ENCODE results near the gene SLC35F1.

The SLC35F1 gene

DNA sequence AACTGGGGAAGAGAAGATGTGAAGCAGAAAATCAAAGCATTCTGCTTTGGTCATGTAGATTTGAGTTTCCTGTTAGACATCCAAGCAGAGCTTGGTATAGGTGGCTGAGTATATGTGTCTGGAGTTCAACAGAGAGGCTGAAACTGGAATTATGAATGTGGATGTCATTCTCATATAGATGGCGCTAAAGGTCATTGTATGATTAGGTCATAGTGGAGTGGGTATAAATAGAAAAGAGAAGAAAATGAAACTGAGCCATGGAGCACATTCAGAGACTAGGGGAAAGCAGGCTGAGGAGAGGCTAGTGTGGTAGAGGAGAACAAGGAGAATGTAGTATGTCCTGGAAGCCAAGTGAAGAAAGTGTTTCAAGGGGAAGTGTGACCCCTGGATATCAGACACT lies 345.4 kb downstream of the SLC35F1 start:
- in situ Hi-C loops (cut with MboI; ENCODE audit: low sequenced_read_pairs) = no loop called here

DNA sequence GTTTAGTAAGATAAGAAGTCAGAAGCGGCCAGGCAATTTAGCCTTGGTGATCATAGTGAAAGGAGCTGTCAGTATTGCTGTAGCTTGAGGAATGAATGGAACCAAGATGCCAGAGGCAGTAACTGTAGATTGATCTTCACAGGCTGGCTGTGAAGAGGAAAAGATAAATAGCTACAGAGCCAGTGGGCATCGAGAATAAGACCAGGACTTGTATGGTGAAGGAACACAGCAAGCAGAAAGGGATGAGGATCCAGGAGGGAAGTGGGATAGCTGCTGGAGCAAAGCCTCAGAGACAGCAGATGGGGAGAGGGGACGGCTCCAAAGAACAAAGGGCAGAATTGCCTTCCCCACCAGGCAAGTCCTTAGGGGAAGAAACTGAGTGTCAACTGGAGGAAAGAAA lies 346.7 kb downstream of the SLC35F1 start:
- in situ Hi-C loops (cut with MboI; ENCODE audit: low sequenced_read_pairs) = no loop called here

DNA sequence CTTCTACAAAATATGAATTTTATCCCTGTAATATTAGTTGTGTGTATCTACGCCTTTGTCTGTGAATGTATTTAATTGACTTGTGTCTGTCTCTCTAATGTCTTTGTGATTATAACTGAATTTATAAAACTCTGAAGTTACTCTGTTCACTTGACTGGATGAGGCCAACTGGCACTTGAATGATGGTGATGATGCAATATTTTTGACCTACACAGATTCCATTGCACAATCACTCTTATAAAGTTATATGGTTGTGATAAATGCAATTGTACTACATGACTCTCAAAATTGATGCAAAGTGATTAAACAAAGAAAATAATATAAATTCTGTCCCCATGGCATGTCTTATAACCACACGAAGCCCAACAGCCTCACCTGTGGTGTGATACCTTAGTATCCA lies 353.8 kb downstream of the SLC35F1 start:
- in situ Hi-C loops (cut with MboI; ENCODE audit: low sequenced_read_pairs) = no loop called here

DNA sequence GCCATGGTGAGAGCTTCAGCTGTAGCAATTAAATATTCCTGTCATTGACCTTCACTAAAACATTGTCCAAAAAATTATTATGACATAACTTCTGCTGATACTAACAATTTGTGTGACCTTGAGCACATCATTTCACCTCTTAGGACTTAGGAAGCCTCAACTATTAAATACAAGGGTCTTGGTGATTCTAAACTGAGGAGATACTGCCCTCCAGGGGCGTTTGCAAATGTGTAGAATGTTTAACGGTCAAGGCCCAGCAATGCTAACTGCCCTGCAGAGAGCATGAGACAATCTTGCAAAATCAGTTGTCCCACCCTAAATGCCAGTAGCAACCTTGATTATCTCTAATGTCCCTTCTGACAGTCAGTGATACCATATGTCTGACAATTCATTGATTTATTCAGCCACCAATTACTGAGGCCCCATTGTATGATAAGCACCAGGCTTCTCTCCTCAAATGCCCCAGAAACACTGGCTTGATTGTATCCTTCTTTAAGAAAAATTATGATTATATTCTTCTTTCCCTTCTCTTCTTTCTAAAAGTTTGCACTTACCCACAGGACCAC lies 356.9 kb downstream of the SLC35F1 start:
- in situ Hi-C loops (cut with MboI; ENCODE audit: low sequenced_read_pairs) = no loop called here

DNA sequence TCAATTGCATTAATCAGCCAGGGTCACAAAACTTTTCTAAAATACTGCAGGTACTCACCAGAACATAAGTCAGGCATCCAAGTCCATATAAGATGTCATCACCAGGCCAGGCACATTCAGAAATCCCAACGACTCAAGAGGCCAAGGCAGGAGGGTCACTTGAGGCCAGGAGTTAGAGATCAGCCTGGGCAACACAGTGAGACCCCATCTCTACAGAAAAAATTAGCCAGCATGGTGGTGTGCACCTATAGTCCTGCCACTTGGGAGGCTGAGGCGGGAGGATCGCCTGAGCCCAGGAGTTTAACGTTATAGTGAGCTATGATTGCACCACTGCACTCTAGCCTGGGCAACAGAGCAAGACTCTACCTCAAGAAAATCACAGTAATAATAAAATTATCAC lies 362.6 kb downstream of the SLC35F1 start:
- in situ Hi-C loops (cut with MboI; ENCODE audit: low sequenced_read_pairs) = no loop called here

DNA sequence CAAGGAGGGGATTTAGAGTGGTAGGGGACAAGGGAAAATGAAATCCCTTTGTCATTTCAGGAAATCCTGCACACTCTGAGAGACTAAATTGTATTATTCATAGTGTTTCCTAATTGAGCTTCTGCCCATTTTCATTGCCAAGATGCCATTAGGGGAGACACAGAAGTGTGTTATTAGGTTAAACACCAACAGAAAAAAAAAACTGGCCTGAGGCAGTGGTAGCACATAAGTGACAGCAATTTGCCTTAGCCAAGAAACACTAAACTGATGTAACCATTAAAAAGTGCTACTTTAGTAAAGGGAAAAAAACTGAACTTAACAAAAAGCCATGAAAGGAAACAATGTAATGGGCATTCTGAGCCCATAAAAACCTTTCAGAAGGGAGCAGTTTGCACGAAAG lies 370.6 kb downstream of the SLC35F1 start:
- in situ Hi-C loops (cut with MboI; ENCODE audit: low sequenced_read_pairs) = no loop called here

DNA sequence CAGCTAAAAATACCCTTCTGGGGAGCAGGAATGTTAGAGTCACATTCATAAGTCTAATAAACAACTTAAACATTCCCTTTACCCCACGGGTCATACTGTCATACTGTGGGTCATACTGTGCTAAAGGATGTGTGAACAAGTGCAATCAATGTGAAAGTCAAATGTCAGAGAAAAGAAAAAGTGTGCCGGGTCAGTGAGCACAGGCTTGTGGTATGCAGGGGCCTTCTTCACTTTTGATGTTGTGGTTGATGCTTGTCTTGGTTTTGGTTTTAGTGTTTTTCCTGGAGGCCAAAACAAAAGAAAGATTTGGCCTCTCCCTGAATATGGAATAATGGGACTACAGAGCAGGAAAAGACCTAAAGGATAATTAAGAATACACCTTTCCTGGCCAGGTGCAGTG lies 373.1 kb downstream of the SLC35F1 start:
- in situ Hi-C loops (cut with MboI; ENCODE audit: low sequenced_read_pairs) = no loop called here

DNA sequence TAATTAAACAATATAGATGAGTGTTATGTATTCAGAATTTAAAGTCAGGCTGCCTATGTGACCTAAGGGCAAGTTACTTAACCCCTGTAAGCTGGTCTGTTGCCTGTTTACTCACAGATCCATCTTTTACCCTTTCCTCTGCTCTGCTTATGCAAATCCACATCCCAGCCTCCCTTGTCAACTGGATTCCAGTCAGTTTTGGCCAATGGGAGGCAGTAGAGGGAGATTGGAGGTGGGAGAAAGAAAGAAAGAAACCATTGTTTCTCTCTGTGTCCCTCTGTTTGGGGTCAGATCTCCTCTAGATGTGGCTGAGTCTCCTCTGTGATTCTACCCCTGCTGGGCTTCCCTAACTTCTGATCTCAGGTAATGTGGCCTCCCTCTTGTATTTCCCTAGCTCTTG lies 374.2 kb downstream of the SLC35F1 start:
- in situ Hi-C loops (cut with MboI; ENCODE audit: low sequenced_read_pairs) = no loop called here

DNA sequence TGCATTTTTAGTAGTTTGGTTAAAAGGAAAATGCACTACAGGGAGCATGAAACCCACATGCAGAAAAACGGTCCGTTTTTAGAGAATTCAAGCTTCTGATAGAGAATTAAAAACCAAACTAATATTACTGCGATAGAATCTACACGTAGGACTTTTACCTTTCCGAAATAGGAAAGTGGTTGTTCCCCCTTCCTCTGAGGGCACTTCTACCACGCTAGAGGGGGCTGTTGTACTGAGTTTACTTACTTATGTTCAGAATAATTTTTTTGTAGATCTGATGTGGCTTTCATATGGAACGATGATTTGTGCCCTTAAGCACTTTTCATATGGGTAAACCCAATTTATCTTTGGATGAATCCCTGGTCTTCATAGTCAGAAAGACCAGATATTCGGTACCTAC lies 376.7 kb downstream of the SLC35F1 start:
- in situ Hi-C loops (cut with MboI; ENCODE audit: low sequenced_read_pairs) = no loop called here

DNA sequence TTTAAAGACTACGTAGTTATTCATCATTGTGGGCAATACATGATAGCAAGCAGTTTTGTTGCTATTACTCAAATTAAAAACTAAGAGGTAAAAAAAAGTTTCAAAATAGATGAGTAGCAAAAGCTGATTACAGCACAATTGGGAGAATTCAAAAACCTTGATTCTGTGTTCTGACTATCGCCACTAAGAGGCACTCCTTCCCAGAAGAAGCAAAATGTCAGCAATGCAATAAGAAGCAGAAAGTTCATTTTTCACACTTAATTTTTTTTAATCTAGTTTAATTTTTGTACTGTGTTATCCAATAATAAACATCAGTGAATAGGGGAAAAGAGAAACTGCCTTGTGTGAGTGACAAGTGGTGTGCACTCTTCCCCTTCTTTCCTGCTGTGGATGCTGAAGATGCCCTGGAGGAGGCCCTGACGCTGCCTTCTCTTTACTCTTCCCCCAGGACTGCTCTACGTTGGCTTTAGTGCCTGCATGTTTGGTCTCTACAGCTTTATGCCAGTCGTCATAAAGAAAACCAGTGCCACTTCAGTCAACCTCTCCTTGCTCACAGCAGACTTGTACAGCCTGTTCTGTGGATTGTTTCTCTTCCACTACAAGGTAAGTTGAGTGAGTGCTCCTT lies 377.8 kb downstream of the SLC35F1 start:
- in situ Hi-C loops (cut with MboI; ENCODE audit: low sequenced_read_pairs) = no loop called here

DNA sequence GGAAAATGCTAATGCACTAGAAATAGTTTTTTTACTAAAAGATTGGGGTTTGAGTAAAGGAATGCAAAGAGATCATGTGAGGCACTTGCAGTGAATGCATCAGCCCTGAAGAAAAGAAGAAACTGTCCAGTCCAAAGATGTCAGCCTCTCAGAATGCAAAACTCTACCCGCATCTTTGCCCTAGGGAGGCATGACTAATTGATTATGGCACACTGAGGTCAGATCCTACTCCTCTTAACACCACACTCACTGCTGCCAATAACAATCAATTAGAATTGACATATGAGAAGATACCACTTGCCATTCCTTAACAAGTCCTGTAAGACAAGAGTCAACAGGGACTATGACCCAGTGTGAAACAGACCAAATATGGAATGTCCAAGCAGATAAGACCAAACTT lies 378.7 kb downstream of the SLC35F1 start:
- in situ Hi-C loops (cut with MboI; ENCODE audit: low sequenced_read_pairs) = no loop called here

DNA sequence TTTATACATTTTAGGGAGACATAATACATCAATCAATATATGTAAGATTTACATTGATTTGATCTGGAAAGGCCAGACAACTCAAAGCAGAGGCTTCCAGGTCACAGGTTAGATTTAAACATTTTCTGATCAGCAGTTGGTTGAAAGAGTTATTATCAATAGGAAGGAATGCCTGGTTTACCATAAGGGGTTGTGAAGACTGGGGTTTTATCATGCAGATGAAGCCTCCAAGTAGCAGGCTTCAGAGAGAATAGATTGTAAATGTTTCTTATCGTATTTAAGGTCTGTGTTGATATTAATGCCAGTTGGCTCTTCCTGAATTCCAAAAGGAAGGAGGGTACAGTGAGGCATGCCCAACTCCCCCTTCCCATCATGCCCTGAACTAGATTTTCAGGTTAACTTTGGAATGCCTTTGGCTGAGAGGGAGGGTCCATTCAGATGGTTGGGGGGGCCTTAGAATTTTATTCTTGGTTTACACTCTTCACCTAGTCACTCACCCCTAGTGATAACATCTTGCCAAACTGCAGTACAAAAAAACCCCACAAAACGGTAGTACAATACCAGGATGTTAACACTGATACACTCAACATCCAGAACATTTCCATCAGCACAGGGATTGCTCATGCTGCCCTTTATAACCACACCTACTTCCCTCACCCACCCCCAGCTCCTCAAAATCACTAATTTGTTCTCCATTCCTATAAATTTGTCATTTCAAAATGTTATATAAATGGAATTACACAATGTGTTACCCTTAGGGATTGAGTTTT lies 381.5 kb downstream of the SLC35F1 start:
- in situ Hi-C loops (cut with MboI; ENCODE audit: low sequenced_read_pairs) = no loop called here

DNA sequence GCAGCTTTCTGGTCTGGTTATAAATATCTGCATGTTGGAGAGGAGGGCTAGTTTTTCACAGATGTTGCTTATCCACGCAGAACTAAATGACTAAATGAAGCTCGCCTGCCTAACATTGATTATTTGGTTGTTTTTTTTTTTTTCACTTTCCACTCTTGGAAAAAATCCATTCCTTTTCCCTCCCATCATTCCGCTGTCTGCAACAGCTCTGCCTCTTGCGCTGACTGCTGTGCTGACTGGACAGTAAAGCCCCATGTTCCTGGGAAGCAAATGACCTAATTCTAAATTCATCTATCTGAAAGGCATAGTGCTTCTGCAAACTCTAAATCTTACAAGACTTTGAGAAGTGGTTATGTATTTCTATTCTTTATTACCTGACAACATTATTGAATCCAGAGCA lies 385.5 kb downstream of the SLC35F1 start:
- in situ Hi-C loops (cut with MboI; ENCODE audit: low sequenced_read_pairs) = no loop called here

DNA sequence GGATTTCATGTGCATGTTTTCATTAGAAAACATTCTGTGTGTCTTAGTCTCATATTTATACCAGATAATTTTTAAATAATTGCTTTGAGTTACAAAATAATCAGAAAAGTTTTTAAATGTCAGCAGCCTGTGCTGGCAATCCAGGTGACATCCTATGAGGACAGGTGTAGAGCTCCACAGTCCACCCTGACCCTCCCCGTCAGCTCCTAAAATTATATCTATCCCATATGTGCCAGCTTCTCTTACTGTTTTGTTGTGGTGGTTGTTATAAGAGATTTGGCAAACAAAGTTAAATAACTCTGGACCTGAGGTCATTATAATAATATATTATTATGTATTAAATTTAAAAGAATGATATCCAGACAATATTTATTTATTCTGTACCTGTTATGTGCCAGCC lies 387.8 kb downstream of the SLC35F1 start:
- in situ Hi-C loops (cut with MboI; ENCODE audit: low sequenced_read_pairs) = no loop called here

DNA sequence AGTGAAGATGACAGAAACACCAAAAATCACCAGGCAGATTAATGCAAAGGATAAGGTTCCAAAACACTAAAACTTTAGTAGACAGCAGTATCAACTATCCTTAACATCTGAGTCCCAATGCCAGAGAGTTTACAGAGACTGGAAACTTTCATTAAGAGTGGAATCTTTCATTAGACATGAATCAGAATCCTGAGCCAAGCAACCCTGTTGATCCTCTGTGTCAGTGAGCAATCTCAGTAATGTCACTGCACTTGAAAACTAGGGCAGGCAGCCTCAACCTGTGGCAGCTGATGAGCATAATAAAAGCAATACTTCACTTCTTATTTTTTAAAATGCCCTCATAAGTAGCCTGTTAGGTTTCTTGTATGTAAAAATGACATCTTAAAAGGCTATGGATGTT lies 388.3 kb downstream of the SLC35F1 start:
- in situ Hi-C loops (cut with MboI; ENCODE audit: low sequenced_read_pairs) = no loop called here

DNA sequence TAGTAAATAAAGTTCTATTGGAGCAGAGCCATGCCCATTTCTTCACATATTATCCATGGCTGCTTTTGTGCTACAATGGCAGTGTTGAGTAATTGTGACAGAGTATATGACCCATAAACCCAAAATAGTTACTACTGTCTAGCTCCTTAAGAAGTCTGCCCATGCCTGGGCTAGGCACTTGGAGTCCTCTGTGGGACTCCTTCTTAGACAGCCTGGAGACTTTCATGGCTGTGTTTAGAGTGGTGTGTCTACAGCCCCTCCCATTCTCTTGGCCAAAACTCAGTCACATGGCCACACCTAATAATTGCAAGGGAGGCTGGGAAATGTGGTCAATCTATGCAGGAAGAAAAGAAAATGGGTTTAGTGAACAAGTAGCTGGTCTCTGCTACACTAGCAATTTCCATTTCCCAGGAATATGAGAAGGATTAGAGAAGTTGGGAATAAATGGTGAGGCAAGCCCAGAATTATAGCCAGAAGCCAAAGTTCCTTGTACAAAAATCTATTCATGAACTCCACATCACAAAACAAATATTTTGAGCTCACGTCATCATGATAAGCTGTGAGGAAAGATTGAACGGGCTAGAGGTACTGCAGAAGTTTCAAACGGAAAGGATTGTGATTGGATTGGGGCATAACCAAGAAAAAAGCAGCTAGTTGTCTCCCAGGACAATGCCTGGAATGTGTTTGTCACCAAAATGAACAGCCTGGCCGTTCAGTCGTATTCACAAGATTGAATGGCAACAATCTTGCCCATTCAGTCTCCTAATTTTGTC lies 389.3 kb downstream of the SLC35F1 start:
- in situ Hi-C loops (cut with MboI; ENCODE audit: low sequenced_read_pairs) = no loop called here

DNA sequence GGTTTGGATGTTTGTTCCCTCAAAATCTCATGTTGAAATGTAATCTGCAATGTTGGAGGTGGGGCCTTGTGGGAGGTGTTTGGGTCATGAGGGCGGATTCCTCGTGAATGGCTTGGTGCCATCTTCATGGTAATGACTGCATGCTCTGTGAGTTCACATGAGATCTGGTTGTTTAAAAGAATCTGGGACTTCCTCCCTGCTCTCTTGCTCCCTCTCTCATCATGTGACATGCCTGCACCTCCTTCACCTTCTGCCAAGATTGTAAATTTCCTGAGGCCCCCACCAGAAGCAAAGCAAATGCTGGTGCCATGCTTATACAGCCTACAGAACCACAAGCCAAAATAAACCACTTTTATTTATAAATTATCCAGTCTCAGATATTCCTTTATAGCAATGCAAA lies 390.8 kb downstream of the SLC35F1 start:
- in situ Hi-C loops (cut with MboI; ENCODE audit: low sequenced_read_pairs) = no loop called here

DNA sequence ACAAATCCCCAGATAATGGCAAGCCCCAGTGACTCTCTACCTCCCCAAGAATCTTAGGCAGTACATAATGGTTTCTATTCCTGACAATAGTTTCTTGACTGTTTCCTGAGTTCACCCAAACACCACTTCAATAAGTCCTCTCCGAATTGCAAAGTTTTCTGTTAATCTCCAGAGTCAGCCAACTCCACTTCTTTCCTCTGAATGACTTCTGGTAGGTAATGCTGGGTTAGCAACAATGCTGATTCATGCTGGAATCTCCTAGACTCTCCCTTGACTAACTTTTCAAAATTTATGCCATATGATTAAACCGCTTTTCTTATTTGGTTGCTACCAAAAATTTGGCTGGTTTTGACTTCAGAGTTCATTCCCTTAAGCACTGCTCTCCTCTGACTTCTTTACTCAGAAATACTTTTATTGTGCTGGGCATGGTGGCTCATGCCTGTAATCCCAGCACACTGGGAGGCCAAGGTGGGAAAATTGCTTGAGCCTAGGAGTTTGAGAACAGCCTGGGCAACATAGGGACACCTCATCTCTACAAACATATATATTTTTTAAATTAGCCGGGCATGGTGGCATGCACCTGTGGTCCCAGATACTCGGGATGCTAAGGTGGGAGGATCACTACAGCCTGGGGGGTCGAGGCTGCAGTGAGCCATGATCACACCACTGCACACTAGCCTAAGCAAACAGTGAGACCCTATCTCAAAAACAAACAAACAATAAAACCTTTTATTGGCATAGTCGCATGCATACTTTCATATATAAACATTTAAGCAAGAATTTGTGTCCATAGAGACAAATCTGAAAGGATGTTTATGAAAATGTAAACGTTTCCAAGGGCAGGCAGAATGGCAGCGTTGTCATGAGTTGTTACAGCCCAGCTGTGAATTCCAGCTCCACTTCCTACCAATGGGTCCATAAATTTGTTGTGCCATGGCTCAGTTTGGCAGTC lies 391.7 kb downstream of the SLC35F1 start:
- in situ Hi-C loops (cut with MboI; ENCODE audit: low sequenced_read_pairs) = no loop called here

DNA sequence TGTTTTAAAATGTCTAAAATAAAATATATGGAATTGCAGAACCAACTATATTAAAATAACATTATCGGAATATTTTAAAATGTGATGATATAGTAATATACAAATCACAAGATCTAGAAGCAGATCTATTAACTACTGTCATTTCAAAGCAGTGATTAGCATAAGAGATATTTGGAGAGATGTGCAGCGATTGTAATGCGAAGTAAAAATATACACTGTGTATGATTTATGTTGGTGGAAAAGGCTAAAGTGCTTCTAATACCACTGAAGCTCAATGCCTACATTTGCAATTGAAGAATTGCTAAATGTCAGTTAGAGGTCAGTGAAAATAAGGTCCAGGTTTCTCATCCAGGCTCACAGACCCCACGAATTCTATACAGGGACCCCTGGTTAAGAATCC lies 392.4 kb downstream of the SLC35F1 start:
- in situ Hi-C loops (cut with MboI; ENCODE audit: low sequenced_read_pairs) = no loop called here

DNA sequence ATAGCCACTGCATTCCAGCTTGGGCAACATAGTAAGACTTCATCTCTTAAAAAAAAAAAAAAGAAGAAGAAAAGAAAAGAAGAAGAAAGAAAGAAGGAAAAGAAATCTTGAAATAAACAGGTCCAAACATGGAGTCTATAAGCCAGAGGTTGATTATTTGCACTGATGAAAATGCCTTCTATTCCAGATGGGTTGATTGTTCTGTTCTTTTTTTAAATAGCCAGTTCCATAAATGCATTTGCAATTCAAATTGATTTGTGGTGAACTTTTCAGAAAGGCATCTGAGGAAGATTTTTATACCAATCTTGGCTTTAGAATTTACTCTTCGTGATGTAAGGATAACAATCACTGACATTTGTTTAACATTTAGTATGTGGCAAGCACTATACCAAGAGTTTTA lies 397.3 kb downstream of the SLC35F1 start:
- in situ Hi-C loops (cut with MboI; ENCODE audit: low sequenced_read_pairs) = no loop called here

DNA sequence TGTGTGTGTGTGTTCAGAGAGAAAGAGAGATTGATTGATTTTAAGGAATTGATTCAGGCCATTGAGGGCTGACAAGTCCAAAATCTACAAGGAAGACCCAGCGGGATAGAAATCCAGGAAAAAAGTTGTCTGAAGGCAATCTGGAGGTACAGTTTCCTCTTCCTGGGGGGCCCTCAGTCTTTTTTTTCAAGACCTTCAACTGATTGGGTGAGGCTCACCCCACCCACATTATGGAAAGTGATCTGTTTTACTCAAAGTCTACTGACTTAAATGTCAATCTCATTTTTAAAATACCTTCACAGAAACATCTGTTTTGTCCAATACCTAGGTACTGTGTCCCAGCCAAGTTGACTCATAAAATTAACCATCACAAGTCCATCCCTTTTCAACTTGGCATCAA lies 398.0 kb downstream of the SLC35F1 start:
- in situ Hi-C loops (cut with MboI; ENCODE audit: low sequenced_read_pairs) = no loop called here
